Transverse colon (tissue), 4 donors: ENCODE measurements around the gene OR2T35.

ENCODE experiments used
- CTCF ChIP-seq, 5 experiments: fragments of 200-600 bp in 3 of 5; fragments of 450-650 bp in 2 of 5; sonication (generic) in 3 of 5; IDR thresholded peaks; 1 replicate in 2 of 5; 2 replicates in 3 of 5; pipeline ENCODE4 v1.5.1; 2016 to 2017; ENCODE audit warnings: antibody characterized with exemption in 5 of 5, inconsistent platforms in 3 of 5, mild to moderate bottlenecking in 2 of 5, moderate library complexity in 1 of 5
- EP300 ChIP-seq: sonication (generic); formaldehyde crosslinking; IDR thresholded peaks from one replicate; pipeline ENCODE4 v1.6.1; 2017; ENCODE audit warnings: antibody characterized with exemption, low read depth
- POLR2A ChIP-seq: fragments of 450-650 bp; IDR thresholded peaks from one replicate; pipeline ENCODE4 v1.6.1; 2016; ENCODE audit warnings: antibody characterized with exemption, mild to moderate bottlenecking, moderate library complexity
- POLR2AphosphoS5 ChIP-seq, 3 donors: sonication (generic); formaldehyde crosslinking; IDR thresholded peaks; one replicate each; pipeline ENCODE4 v1.6.1; 2016; ENCODE audit warnings: antibody characterized with exemption in 3 of 3

DNA sequence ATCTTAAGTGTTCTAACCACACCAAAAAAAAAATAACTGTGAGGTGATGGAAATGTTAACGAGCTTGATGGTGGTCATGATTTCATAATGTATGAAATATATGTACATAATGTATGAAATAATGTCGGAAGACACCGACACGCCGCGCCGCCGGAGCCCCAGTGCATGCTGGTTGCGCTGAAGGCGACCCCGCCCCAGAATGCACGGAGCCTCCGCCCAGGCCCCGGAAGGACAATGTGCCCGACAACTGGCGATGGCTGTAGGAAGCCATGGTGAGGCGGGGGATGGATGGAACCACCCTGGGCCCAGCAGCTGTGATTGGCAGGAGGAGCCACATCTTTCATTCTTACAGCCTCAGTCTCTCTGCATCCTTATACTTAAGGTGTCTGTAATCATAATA lies 55.0 kb downstream of the OR2T35 start:
- no peak for TF ChIP-seq CTCF (IDR thresholded peaks at IDR 0.05)
- TF ChIP-seq EP300 = no peak
- no peak for TF ChIP-seq POLR2A
- TF ChIP-seq POLR2AphosphoS5 (IDR thresholded peaks at IDR 0.05) = no peak
